Measurements from ENCODE around the gene CST7.
"Not testable (repeated sequence)": the region's sequence is repeated elsewhere in the genome, so short reads cannot be mapped to it uniquely, and the experiment has no call there.

The CST7 gene

GRCh38 chr20:24998631-24999445, 49.8 kb downstream of the CST7 start:
- no peaks in the 10 kb centered on the region for H3K79me2 ChIP-seq (ENCODE audit: low read length)
- no peaks in the 10 kb centered on the region for H3K36me3 ChIP-seq (replicated peaks; ENCODE audit: insufficient read depth, low read length)
- TF ChIP-seq EZH2phosphoT487 (IDR thresholded peaks at IDR 0.05; ENCODE audit: low read length) (no peak), EZH2 (optimal IDR thresholded peaks at IDR 0.05; ENCODE audit: low read depth, low read length) (no peak), CTCF (IDR thresholded peaks at IDR 0.05; ENCODE audit: low read length) (no peak)
- no peaks in the 10 kb centered on the region for H3K9me3 ChIP-seq (replicated peaks; ENCODE audit: insufficient read depth, low read length)
- peak overlapping the region; percentile 44 for H3K4me2 ChIP-seq (ENCODE audit: low read depth, low read length)
- H3K9ac ChIP-seq (ENCODE audit: low read length) = no peak overlapping the region
- H3K9me2 ChIP-seq (replicated peaks; ENCODE audit: insufficient read depth, low read length) = no peaks in the 10 kb centered on the region
- no peak overlapping the region for H2AFZ ChIP-seq (ENCODE audit: low read length)
- no peaks in the 10 kb centered on the region for H3F3A ChIP-seq (ENCODE audit: insufficient read depth, low read length)
- H3K4me3 ChIP-seq (ENCODE audit: low read length) = peak overlapping the region; percentile 19; the same call in 1 of the 2 replicates
- peak; percentile 40 for DNase-seq
- no peaks in the 10 kb centered on the region for H4K20me1 ChIP-seq (ENCODE audit: insufficient read depth, low read length)
- peaks cover 8% of the 10 kb centered on the region; the same call in 1 of the 2 replicates for H3K4me1 ChIP-seq (ENCODE audit: low read length)
- no peaks in the 10 kb centered on the region for H3K27me3 ChIP-seq (replicated peaks; ENCODE audit: insufficient read depth, low read length)
- H3K27ac ChIP-seq (ENCODE audit: low read length) = peak overlapping the region; percentile 17; the same call in 1 of the 2 replicates

- Histone ChIP-seq H3F3A (ENCODE audit: insufficient read depth, low read length) (no peaks in the 10 kb centered on the region), H3K27me3 (replicated peaks; ENCODE audit: insufficient read depth, low read length) (no peaks in the 10 kb centered on the region), H3K9me3 (replicated peaks; ENCODE audit: insufficient read depth, low read length) (no peaks in the 10 kb centered on the region), H3K9ac (ENCODE audit: low read length) (no peak overlapping the region), H3K4me2 (ENCODE audit: low read depth, low read length) (no peak overlapping the region), H3K36me3 (replicated peaks; ENCODE audit: insufficient read depth, low read length) (no peaks in the 10 kb centered on the region), H3K4me3 (ENCODE audit: low read length) (no peak overlapping the region), H4K20me1 (ENCODE audit: insufficient read depth, low read length) (no peaks in the 10 kb centered on the region), H3K27ac (ENCODE audit: low read length) (no peak overlapping the region), H3K4me1 (ENCODE audit: low read length) (peaks cover 8% of the 10 kb centered on the region; the same call in 1 of the 2 replicates), H3K79me2 (ENCODE audit: low read length) (no peaks in the 10 kb centered on the region), H3K9me2 (replicated peaks; ENCODE audit: insufficient read depth, low read length) (no peaks in the 10 kb centered on the region), H2AFZ (ENCODE audit: low read length) (no peak overlapping the region)
- no peak for DNase-seq
- no peak for TF ChIP-seq EZH2 (optimal IDR thresholded peaks at IDR 0.05; ENCODE audit: low read depth, low read length)
- no peak for TF ChIP-seq CTCF (IDR thresholded peaks at IDR 0.05; ENCODE audit: low read length)
Measured at GRCh38 chr20:24999568-24999967, 50.5 kb downstream of the CST7 start.

GRCh38 chr20:25000268-25000801, 51.3 kb downstream of the CST7 start:
- H2AFZ ChIP-seq (ENCODE audit: low read length) = no peak overlapping the region
- H3K9me3 ChIP-seq (replicated peaks; ENCODE audit: insufficient read depth, low read length) = no peaks in the 10 kb centered on the region
- H3K36me3 ChIP-seq (replicated peaks; ENCODE audit: insufficient read depth, low read length) = no peaks in the 10 kb centered on the region
- DNase-seq = no peak
- H3K27me3 ChIP-seq (replicated peaks; ENCODE audit: insufficient read depth, low read length) = no peaks in the 10 kb centered on the region
- H3K4me1 ChIP-seq (ENCODE audit: low read length) = 0 out of 2 replicates have a peak, but pooled peaks cover 8% of the 10 kb centered on the region
- no peak overlapping the region for H3K9ac ChIP-seq (ENCODE audit: low read length)
- TF ChIP-seq EZH2 (optimal IDR thresholded peaks at IDR 0.05; ENCODE audit: low read depth, low read length) (no peak), CTCF (IDR thresholded peaks at IDR 0.05; ENCODE audit: low read length) (no peak), EZH2phosphoT487 (IDR thresholded peaks at IDR 0.05; ENCODE audit: low read length) (no peak)
- H3K4me2 ChIP-seq (ENCODE audit: low read depth, low read length) = no peak overlapping the region
- H3K4me3 ChIP-seq (ENCODE audit: low read length) = no peak overlapping the region
- no peaks in the 10 kb centered on the region for H3K9me2 ChIP-seq (replicated peaks; ENCODE audit: insufficient read depth, low read length)
- H4K20me1 ChIP-seq (ENCODE audit: insufficient read depth, low read length) = no peaks in the 10 kb centered on the region
- no peaks in the 10 kb centered on the region for H3F3A ChIP-seq (ENCODE audit: insufficient read depth, low read length)
- no peaks in the 10 kb centered on the region for H3K79me2 ChIP-seq (ENCODE audit: low read length)
- no peak overlapping the region for H3K27ac ChIP-seq (ENCODE audit: low read length)

GRCh38 chr20:25001323-25001722, 52.3 kb downstream of the CST7 start:
- H3K9me3 ChIP-seq (replicated peaks; ENCODE audit: insufficient read depth, low read length); H3K27me3 ChIP-seq (replicated peaks; ENCODE audit: insufficient read depth, low read length); H4K20me1 ChIP-seq (ENCODE audit: insufficient read depth, low read length); H3K4me3 ChIP-seq (ENCODE audit: low read length); H3K9me2 ChIP-seq (replicated peaks; ENCODE audit: insufficient read depth, low read length); H3K4me2 ChIP-seq (ENCODE audit: low read depth, low read length); DNase-seq; H3K4me1 ChIP-seq (ENCODE audit: low read length); H3K36me3 ChIP-seq (replicated peaks; ENCODE audit: insufficient read depth, low read length); H3K79me2 ChIP-seq (ENCODE audit: low read length); H3K9ac ChIP-seq (ENCODE audit: low read length); H3F3A ChIP-seq (ENCODE audit: insufficient read depth, low read length); H3K27ac ChIP-seq (ENCODE audit: low read length); H2AFZ ChIP-seq (ENCODE audit: low read length): not testable (repeated sequence)
